Measurements from ENCODE around the gene KLF3.

The KLF3 gene

DNA sequence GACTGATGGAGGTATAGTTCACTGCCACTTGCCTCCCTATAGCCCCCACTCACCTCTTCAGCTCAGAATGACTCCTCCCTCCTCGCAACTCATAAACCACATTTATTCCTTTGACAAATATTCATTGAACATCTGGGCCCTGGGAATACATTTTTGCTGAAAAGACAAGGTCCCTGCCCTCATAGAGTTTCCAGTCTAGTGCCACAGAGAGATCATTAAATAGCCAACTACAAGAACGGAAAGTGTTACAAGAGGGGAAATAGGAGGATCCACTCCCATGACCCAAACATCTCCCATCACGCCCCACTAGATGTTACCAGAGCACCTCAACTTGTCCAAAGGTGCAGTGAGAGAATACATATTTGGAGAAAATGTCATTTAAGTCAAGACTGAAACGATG lies 3.2 kb upstream of the KLF3 start:
- Histone ChIP-seq H3K27ac (ENCODE audit: low read depth, low read length) (no peak overlapping the region), H3K4me3 (ENCODE audit: low read length) (no peak overlapping the region), H3K4me2 (ENCODE audit: low read length) (no peak overlapping the region), H3K36me3 (ENCODE audit: control insufficient read depth, low read length) (no peaks in the 10 kb centered on the region), H3K9me3 (ENCODE audit: control insufficient read depth, insufficient read depth, low read length) (no peaks in the 10 kb centered on the region), H3K9me2 (replicated peaks; ENCODE audit: control insufficient read depth, low read length) (no peaks in the 10 kb centered on the region), H3K4me1 (ENCODE audit: control insufficient read depth, low read length) (peaks cover 8% of the 10 kb centered on the region), H3K79me2 (ENCODE audit: control insufficient read depth, low read length) (no peaks in the 10 kb centered on the region), H3F3A (ENCODE audit: control insufficient read depth, insufficient read depth) (peaks cover 8% of the 10 kb centered on the region), H3K27me3 (ENCODE audit: control insufficient read depth, low read length) (peaks cover 62% of the 10 kb centered on the region), H4K20me1 (ENCODE audit: control insufficient read depth, insufficient read depth, low read depth, low read length) (no peaks in the 10 kb centered on the region)
- TF ChIP-seq, protein P1, sequence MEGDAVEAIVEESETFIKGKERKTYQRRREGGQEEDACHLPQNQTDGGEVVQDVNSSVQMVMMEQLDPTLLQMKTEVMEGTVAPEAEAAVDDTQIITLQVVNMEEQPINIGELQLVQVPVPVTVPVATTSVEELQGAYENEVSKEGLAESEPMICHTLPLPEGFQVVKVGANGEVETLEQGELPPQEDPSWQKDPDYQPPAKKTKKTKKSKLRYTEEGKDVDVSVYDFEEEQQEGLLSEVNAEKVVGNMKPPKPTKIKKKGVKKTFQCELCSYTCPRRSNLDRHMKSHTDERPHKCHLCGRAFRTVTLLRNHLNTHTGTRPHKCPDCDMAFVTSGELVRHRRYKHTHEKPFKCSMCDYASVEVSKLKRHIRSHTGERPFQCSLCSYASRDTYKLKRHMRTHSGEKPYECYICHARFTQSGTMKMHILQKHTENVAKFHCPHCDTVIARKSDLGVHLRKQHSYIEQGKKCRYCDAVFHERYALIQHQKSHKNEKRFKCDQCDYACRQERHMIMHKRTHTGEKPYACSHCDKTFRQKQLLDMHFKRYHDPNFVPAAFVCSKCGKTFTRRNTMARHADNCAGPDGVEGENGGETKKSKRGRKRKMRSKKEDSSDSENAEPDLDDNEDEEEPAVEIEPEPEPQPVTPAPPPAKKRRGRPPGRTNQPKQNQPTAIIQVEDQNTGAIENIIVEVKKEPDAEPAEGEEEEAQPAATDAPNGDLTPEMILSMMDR (IDR thresholded peaks at IDR 0.05; ENCODE audit: low read depth, low read length, poor library complexity, severe bottlenecking), result no peak

DNA sequence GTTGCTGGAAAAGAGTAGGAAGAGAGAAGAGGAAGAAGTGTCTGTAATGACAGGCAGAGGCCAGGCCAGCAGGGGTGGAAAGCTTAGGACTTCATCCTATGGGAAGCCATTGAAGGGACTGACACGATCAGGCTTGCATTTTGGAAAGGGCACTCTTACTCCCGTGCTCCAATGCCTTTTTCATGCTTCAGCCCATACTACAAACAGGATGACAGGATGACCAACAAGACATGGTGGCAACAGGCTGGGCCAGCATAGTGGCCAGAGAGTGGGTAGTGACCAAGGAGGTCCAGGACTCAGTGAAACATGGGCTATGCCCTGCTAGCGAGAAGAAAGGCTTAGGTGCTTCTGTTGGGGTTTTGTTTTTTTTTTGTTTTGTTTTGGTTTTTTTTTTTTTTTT lies 2.6 kb upstream of the KLF3 start:
- Histone ChIP-seq H3K27ac (ENCODE audit: low read depth, low read length) (no peak overlapping the region), H3K27me3 (ENCODE audit: control insufficient read depth, low read length) (peaks cover 64% of the 10 kb centered on the region), H3K4me1 (ENCODE audit: control insufficient read depth, low read length) (peaks cover 8% of the 10 kb centered on the region), H3K9me2 (replicated peaks; ENCODE audit: control insufficient read depth, low read length) (no peaks in the 10 kb centered on the region), H4K20me1 (ENCODE audit: control insufficient read depth, insufficient read depth, low read depth, low read length) (no peaks in the 10 kb centered on the region), H3K79me2 (ENCODE audit: control insufficient read depth, low read length) (no peaks in the 10 kb centered on the region), H3F3A (ENCODE audit: control insufficient read depth, insufficient read depth) (peaks cover 14% of the 10 kb centered on the region), H3K4me2 (ENCODE audit: low read length) (no peak overlapping the region), H3K4me3 (ENCODE audit: low read length) (no peak overlapping the region), H3K36me3 (ENCODE audit: control insufficient read depth, low read length) (no peaks in the 10 kb centered on the region), H3K9me3 (ENCODE audit: control insufficient read depth, insufficient read depth, low read length) (no peaks in the 10 kb centered on the region)
- TF ChIP-seq, protein P1 (IDR thresholded peaks at IDR 0.05; ENCODE audit: low read depth, low read length, poor library complexity, severe bottlenecking), result no peak
- no peak for TF ChIP-seq EZH2phosphoT487 (IDR thresholded peaks at IDR 0.05; ENCODE audit: borderline replicate concordance, low read length)

DNA sequence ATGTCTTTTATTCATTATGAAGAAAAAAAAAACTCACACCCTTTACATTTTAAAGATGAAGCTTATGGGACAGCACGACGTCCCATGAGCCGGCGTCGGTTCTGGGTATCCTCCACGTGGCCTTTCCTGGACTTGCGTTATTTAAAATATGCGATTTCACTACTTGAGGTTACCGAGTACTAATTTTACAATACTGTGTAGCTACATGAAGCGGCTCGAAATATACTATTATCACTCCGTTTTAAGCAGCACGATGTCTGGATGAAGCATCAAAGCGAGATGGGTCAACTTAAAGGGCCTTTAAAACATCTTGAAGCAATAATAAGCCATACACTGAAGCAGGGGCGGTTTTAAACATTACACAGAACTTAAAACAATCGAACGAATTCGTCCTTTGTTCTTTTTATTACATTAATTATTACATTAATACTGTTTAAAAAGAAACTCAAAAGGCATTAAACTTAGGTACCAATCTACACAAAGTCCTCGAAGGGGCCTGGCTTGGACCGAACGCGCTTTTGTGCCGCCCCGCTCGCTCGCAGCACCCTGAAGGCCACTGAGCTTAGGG lies 1.4 kb upstream of the KLF3 start:
- Histone ChIP-seq H3K36me3 (ENCODE audit: control insufficient read depth, low read length) (no peaks in the 10 kb centered on the region), H3K79me2 (ENCODE audit: control insufficient read depth, low read length) (no peaks in the 10 kb centered on the region), H3K9me2 (replicated peaks; ENCODE audit: control insufficient read depth, low read length) (no peaks in the 10 kb centered on the region), H3K27me3 (ENCODE audit: control insufficient read depth, low read length) (peaks cover 74% of the 10 kb centered on the region), H3K4me1 (ENCODE audit: control insufficient read depth, low read length) (peaks cover 8% of the 10 kb centered on the region), H3K27ac (ENCODE audit: low read depth, low read length) (no peak overlapping the region), H3K9me3 (ENCODE audit: control insufficient read depth, insufficient read depth, low read length) (no peaks in the 10 kb centered on the region), H4K20me1 (ENCODE audit: control insufficient read depth, insufficient read depth, low read depth, low read length) (no peaks in the 10 kb centered on the region; the same call in 1 of the 2 replicates), H3F3A (ENCODE audit: control insufficient read depth, insufficient read depth) (peaks cover 14% of the 10 kb centered on the region), H3K4me2 (ENCODE audit: low read length) (peak overlapping the region; percentile 83), H3K4me3 (ENCODE audit: low read length) (peak overlapping the region; percentile 65)
- TF ChIP-seq EZH2phosphoT487 (IDR thresholded peaks at IDR 0.05; ENCODE audit: borderline replicate concordance, low read length), result no peak
- TF ChIP-seq, protein P1 (IDR thresholded peaks at IDR 0.05; ENCODE audit: low read depth, low read length, poor library complexity, severe bottlenecking), result no peak
